Pancreas (tissue), 10 donors: ENCODE data around the gene TOE1. TPM values are rescaled to one million over a fixed set of nuclear protein-coding genes. Genes with fewer than 3 reads are reported as not detected.
A peak's percentile ranks its signal among the peaks of the same experiment; 100 is the strongest.

Source experiments
- ATAC-seq, 4 donors: fragments of 200-7000 bp; cut with Tn5 transposase; one replicate each; pipeline versions ENCODE4 v1.8.0 to v1.9.1; 2020; ENCODE audit warnings: mild to moderate bottlenecking in 4 of 4, moderate library complexity in 4 of 4
- DNase-seq, 6 donors: peaks; one replicate each; pipeline ENCODE4 v3.0.0-alpha.2; 2020
- FAIRE-seq: peaks from 2 replicates; lab custom pipeline; 2012; peaks lifted over from hg19 to GRCh38; lab: Jason Lieb, UNC
- H3K27ac ChIP-seq, 4 donors: fragments of 200-600 bp; sonication (generic); 1 replicate in 3 of 4; 2 replicates in 1 of 4; pipeline versions ENCODE4 v1.5.0 to v1.8.0; 2020
- H3K27me3 ChIP-seq, 4 donors: fragments of 200-600 bp; one replicate each; pipeline ENCODE4 v1.8.0; 2021
- H3K36me3 ChIP-seq, 3 donors: fragments of 200-600 bp; sonication (generic) in 1 of 3; one replicate each; pipeline versions ENCODE4 v1.5.0 to v1.8.0; 2020 to 2021
- H3K4me1 ChIP-seq, 3 donors: fragments of 200-600 bp; one replicate each; pipeline ENCODE4 v1.8.0; 2021
- H3K4me3 ChIP-seq, 4 donors: fragments of 200-600 bp; sonication (generic) in 2 of 4; one replicate each; pipeline versions ENCODE4 v1.5.0 to v1.8.0; 2020 to 2021
- H3K9me3 ChIP-seq, 4 donors: fragments of 200-600 bp; one replicate each; pipeline ENCODE4 v1.8.0; 2021
- CTCF ChIP-seq, 4 donors: fragments of 200-600 bp; sonication (generic) in 3 of 4; IDR thresholded peaks; one replicate each; pipeline versions ENCODE4 v1.5.0 to v1.8.0; 2021; ENCODE audit warnings: antibody characterized with exemption in 4 of 4
- WGBS, 2 donors: extraction: QIAGEN DNeasy Blood & Tissue Kit; methylation state at CpG; one replicate each; pipeline ENCODE4 v1.1.7; 2013; 5-methylcytosine and 5-hydroxymethylcytosine counted together
- intact Hi-C, 3 donors: fragments of 100-400 bp; cut with DNase I; formaldehyde crosslinking; loops; one replicate each; pipeline versions ENCODE4 v1.11.1 to v1.14.2; 2022
- polyA plus RNA-seq, 2 donors: library from polyadenylated mRNA; stranded (reverse); fragments of 200-250 nt; gene quantifications; one replicate each; pipeline ENCODE4 v1.2.3, GENCODE V29; 2013
- total RNA-seq, 6 donors: library from RNA; stranded (reverse); fragmentation: NEBNext Ultra II Directional in 4 of 6; extraction: Animal tissue kit (Norgen Biotek cat#: 25700) in 4 of 6; gene quantifications; one replicate each; pipeline versions ENCODE4 v1.2.1 to v1.2.4, GENCODE V29; 2021 to 2023
- donor health status: healthy with polysubstance abuse.
- donor health status: DM: no; HTN: no; CAD: no; lungs with moderate emphysema.
- donor health status: DM: no; HTN: no; CAD: no.
- donor health status: control.
- donor health status: control.
- donor health status: Bipolar disorder and iron deficiency.
- donor health status: DM: yes; HTN: yes; CAD: no.
- donor health status: DM: no; HTN: no; CAD: no.
- donor health status: DM: no; HTN: no; CAD: no.
- donor health status: DM: yes; HTN: yes; CAD: no.

The TOE1 gene
- total and polyA plus RNA-seq, 8 donors: 2.4 to 8.2 (median 4.0) TPM

- WGBS, 2 donors: 92 to 94% methylated on average over 13 of the region's 13 CpGs
- peaks cover 0 to 12% (median 7%) of the 10 kb centered on the region in 3 donors for H3K4me1 ChIP-seq
- DNase-seq: peak in 1 of 6 donors; percentile 59
- no peak for TF ChIP-seq CTCF (IDR thresholded peaks at IDR 0.05)
- no peak overlapping the region for H3K27ac ChIP-seq
- ATAC-seq: no peak
- intact Hi-C loops: no loop called here
- no peak for FAIRE-seq
- no peaks in the 10 kb centered on the region for H3K9me3 ChIP-seq
- H3K36me3 ChIP-seq: peaks cover 0 to 24% (median 2%) of the 10 kb centered on the region in 3 donors
- H3K27me3 ChIP-seq: no peaks in the 10 kb centered on the region
- H3K4me3 ChIP-seq: no peak overlapping the region
Measured at GRCh38 chr1:45345014-45345413, 5.0 kb downstream of the TOE1 start.

- intact Hi-C loops: no loop called here
Measured at GRCh38 chr1:45346473-45346872, 6.5 kb downstream of the TOE1 start.

GRCh38 chr1:45348020-45348419 lies 8.1 kb downstream of the TOE1 start:
- no peak for ATAC-seq
- intact Hi-C loops: no loop called here

More at GRCh38 chr1:45346473-45346872, 6.5 kb downstream of the TOE1 start:
- no peak for DNase-seq
- H3K4me1 ChIP-seq: peaks cover 0 to 6% (median 0%) of the 10 kb centered on the region in 3 donors
- ATAC-seq: no peak
- peaks cover 0 to 24% (median 2%) of the 10 kb centered on the region in 3 donors for H3K36me3 ChIP-seq
- no peaks in the 10 kb centered on the region for H3K9me3 ChIP-seq
- H3K4me3 ChIP-seq: no peak overlapping the region
- no peak for FAIRE-seq
- WGBS, 2 donors: 87 to 92% methylated on average over 2 of the region's 2 CpGs
- H3K27ac ChIP-seq: no peak overlapping the region
- H3K27me3 ChIP-seq: no peaks in the 10 kb centered on the region
- TF ChIP-seq CTCF (IDR thresholded peaks at IDR 0.05): no peak

GRCh38 chr1:45348609-45348965 lies 8.6 kb downstream of the TOE1 start:
- no peaks in the 10 kb centered on the region for H3K27me3 ChIP-seq
- ATAC-seq: peak in 3 of 4 donors; percentile 5 to 10 (median 6)
- no peak overlapping the region for H3K27ac ChIP-seq
- 35 to 43% methylated on average over 1 of the region's 1 CpG for WGBS, 2 donors
- H3K36me3 ChIP-seq: peaks cover 0 to 9% (median 2%) of the 10 kb centered on the region in 3 donors
- peaks cover 0 to 6% (median 0%) of the 10 kb centered on the region in 3 donors for H3K4me1 ChIP-seq
- no peak for FAIRE-seq
- H3K9me3 ChIP-seq: no peaks in the 10 kb centered on the region
- no peak overlapping the region for H3K4me3 ChIP-seq
- no peak for DNase-seq
- TF ChIP-seq CTCF (IDR thresholded peaks at IDR 0.05): no peak
- intact Hi-C loops: no loop called here

More at GRCh38 chr1:45348020-45348419, 8.1 kb downstream of the TOE1 start:
- Histone ChIP-seq H3K9me3 (no peaks in the 10 kb centered on the region), H3K27ac (no peak overlapping the region), H3K36me3 (peaks cover 0 to 14% (median 2%) of the 10 kb centered on the region in 3 donors), H3K4me1 (peaks cover 0 to 6% (median 0%) of the 10 kb centered on the region in 3 donors), H3K27me3 (no peaks in the 10 kb centered on the region), H3K4me3 (no peak overlapping the region)
- WGBS, 2 donors: 96 to 100% methylated on average over 2 of the region's 2 CpGs
- FAIRE-seq: no peak
- no peak for DNase-seq
- TF ChIP-seq CTCF (IDR thresholded peaks at IDR 0.05): no peak

GRCh38 chr1:45348966-45349677 lies 9.2 kb downstream of the TOE1 start:
- H3K4me1 ChIP-seq: peaks cover 0 to 6% (median 0%) of the 10 kb centered on the region in 3 donors
- H3K4me3 ChIP-seq: no peak overlapping the region
- no peak for TF ChIP-seq CTCF (IDR thresholded peaks at IDR 0.05)
- H3K27me3 ChIP-seq: no peaks in the 10 kb centered on the region
- intact Hi-C loops: no loop called here
- peaks cover 0 to 3% (median 0%) of the 10 kb centered on the region in 3 donors for H3K36me3 ChIP-seq
- DNase-seq (peak in 2 of 6 donors; percentile 33 to 51), FAIRE-seq (no peak), ATAC-seq (peak; percentile 63 to 83 (median 80))
- 33 to 39% methylated on average over 3 of the region's 3 CpGs for WGBS, 2 donors
- H3K9me3 ChIP-seq: no peaks in the 10 kb centered on the region
- no peak overlapping the region for H3K27ac ChIP-seq
